GM12878 (cell line): Measurements from ENCODE around the gene CCNY. TPM values are rescaled to one million over a fixed set of nuclear protein-coding genes. Genes with fewer than 3 reads are reported as not detected.
A peak's percentile ranks its signal among the peaks of the same experiment; 100 is the strongest.

Experiments used
- ATAC-seq: fragments of 200-7000 bp; cut with Tn5 transposase; 3 replicates; pipeline ENCODE4 v1.9.1; 2020; ENCODE audit warnings: mild to moderate bottlenecking, moderate library complexity
- BruUV-seq: library from RNA; stranded (reverse); fragments of 400-500 nt; replicated peaks from 2 replicates; lab custom pipeline; 2021; lab: Mats Ljungman, UMichigan
- CTCF ChIA-PET: fragments of 300-600 bp; sonication (Branson Sonifier 250); formaldehyde crosslinking; extraction: SDS; loops from one replicate; lab custom pipeline; 2021; ENCODE audit warnings: inconsistent platforms; lab: Yijun Ruan, JAX
- POLR2A ChIA-PET: fragments of 350-600 bp; formaldehyde crosslinking; extraction: SDS; loops from one replicate; lab custom pipeline; 2021; ENCODE audit warnings: inconsistent platforms; lab: Charles Lee
- RAD21 ChIA-PET: fragments of 300-600 bp; sonication (Branson Sonifier 250); formaldehyde crosslinking; loops from one replicate; lab custom pipeline; 2023; ENCODE audit warnings: antibody characterized with exemption; ENCODE audit not compliant: unreplicated experiment; lab: Charles Lee
- SMC1A ChIA-PET: fragments of 300-600 bp; sonication (Branson Sonifier 250); formaldehyde crosslinking; loops from one replicate; lab custom pipeline; 2023; ENCODE audit not compliant: unreplicated experiment, uncharacterized antibody; lab: Charles Lee
- DNase-seq: peaks from one replicate; pipeline ENCODE4 v3.0.0-alpha.2; 2011; ENCODE audit warnings: low read depth, low spot score
- FAIRE-seq: peaks from 3 replicates; lab custom pipeline; 2011; peaks lifted over from hg19 to GRCh38; lab: Jason Lieb, UNC
- H2AFZ ChIP-seq: 2 replicates; pipeline ENCODE4 v1.6.0; 2011; ENCODE audit warnings: low read depth, low read length, control low read depth; ENCODE audit not compliant: control insufficient read depth
- H3K27ac ChIP-seq: 2 replicates; pipeline ENCODE4 v1.5.1; 2011; ENCODE audit warnings: control low read depth; ENCODE audit not compliant: control insufficient read depth, insufficient read depth
- H3K27me3 ChIP-seq, 2 experiments: replicated peaks in 1 of 2; 2 replicates each; pipeline versions ENCODE4 v1.6.0 to v1.6.1; 2011; ENCODE audit warnings: low read length in 1 of 2; ENCODE audit not compliant: control insufficient read depth in 2 of 2, insufficient read depth in 2 of 2
- H3K36me3 ChIP-seq, 2 experiments: 2 replicates each; pipeline ENCODE4 v1.5.1; 2011; ENCODE audit warnings: low read length in 1 of 2; ENCODE audit not compliant: control insufficient read depth in 2 of 2, insufficient read depth in 2 of 2
- H3K4me1 ChIP-seq: 2 replicates; pipeline ENCODE4 v1.6.1; 2011; ENCODE audit warnings: mild to moderate bottlenecking, low read length, moderate library complexity, mixed read lengths; ENCODE audit not compliant: control insufficient read depth, insufficient read depth
- H3K4me2 ChIP-seq: 2 replicates; pipeline ENCODE4 v1.6.0; 2011; ENCODE audit warnings: control low read depth; ENCODE audit not compliant: control insufficient read depth, insufficient read depth
- H3K4me3 ChIP-seq: fragments of 200-600 bp; sonication (generic); 2 replicates; pipeline ENCODE4 v1.5.1; 2016
- H3K79me2 ChIP-seq: 2 replicates; pipeline ENCODE4 v1.6.0; 2011; ENCODE audit warnings: low read length; ENCODE audit not compliant: control insufficient read depth, insufficient read depth
- H3K9ac ChIP-seq: 2 replicates; pipeline ENCODE4 v1.8.0; 2011; ENCODE audit warnings: low read length, control low read depth, mixed read lengths; ENCODE audit not compliant: control insufficient read depth, insufficient read depth
- H3K9me3 ChIP-seq: replicated peaks from 3 replicates; pipeline ENCODE4 v1.5.1; 2011; ENCODE audit warnings: mild to moderate bottlenecking, low read length; ENCODE audit not compliant: control insufficient read depth, insufficient read depth
- H4K20me1 ChIP-seq: 2 replicates; pipeline ENCODE4 v1.6.0; 2011; ENCODE audit not compliant: control insufficient read depth, insufficient read depth
- BCL11A ChIP-seq: IDR thresholded peaks from 2 replicates; pipeline ENCODE4 v1.6.1; 2011; ENCODE audit warnings: low read depth, low read length
- CHD4 ChIP-seq: fragments of 200-600 bp; sonication (generic); IDR thresholded peaks from 2 replicates; pipeline ENCODE4 v1.6.1; 2016; ENCODE audit warnings: mild to moderate bottlenecking
- CTCF ChIP-seq, 3 experiments: IDR thresholded peaks in 2 of 3; conservative IDR thresholded peaks in 1 of 3; 2 replicates each; pipeline ENCODE4 v1.5.1; 2011; ENCODE audit warnings: low read depth in 3 of 3, low read length in 3 of 3, mild to moderate bottlenecking in 3 of 3, control low read depth in 2 of 3, moderate library complexity in 2 of 3, inconsistent platforms in 1 of 3, mixed read lengths in 1 of 3; ENCODE audit not compliant: control insufficient read depth in 2 of 3, insufficient read depth in 1 of 3; ENCODE audit errors: extremely low read depth in 1 of 3
- ESRRA ChIP-seq: IDR thresholded peaks from 2 replicates; pipeline ENCODE4 v1.6.1; 2012; ENCODE audit warnings: mild to moderate bottlenecking, low read length, improper control_type of control experiment
- IRF4 ChIP-seq: IDR thresholded peaks from 2 replicates; pipeline ENCODE4 v1.6.1; 2011; ENCODE audit warnings: low read depth, low read length
- NR2C1 ChIP-seq: fragments of 450-650 bp; IDR thresholded peaks from 2 replicates; pipeline ENCODE4 v1.6.1; 2017; ENCODE audit warnings: antibody characterized with exemption, mild to moderate bottlenecking, moderate library complexity
- PAX8 ChIP-seq: fragments of 450-650 bp; IDR thresholded peaks from 2 replicates; pipeline ENCODE4 v1.6.1; 2017; ENCODE audit warnings: mild to moderate bottlenecking, moderate library complexity
- PKNOX1 ChIP-seq: fragments of 450-650 bp; IDR thresholded peaks from 2 replicates; pipeline ENCODE4 v1.6.1; 2016; ENCODE audit warnings: mild to moderate bottlenecking
- RCOR1 ChIP-seq: conservative IDR thresholded peaks from 2 replicates; pipeline ENCODE4 v1.6.1; 2012; ENCODE audit warnings: low read depth, low read length, improper control_type of control experiment
- RUNX3 ChIP-seq: IDR thresholded peaks from 2 replicates; pipeline ENCODE4 v1.6.1; 2012; ENCODE audit warnings: low read length, inconsistent platforms
- TCF3 ChIP-seq: IDR thresholded peaks from 2 replicates; pipeline ENCODE4 v1.6.1; 2012; ENCODE audit warnings: low read depth, mild to moderate bottlenecking, low read length, borderline replicate concordance; ENCODE audit not compliant: insufficient read depth
- WRNIP1 ChIP-seq: IDR thresholded peaks from 2 replicates; pipeline ENCODE4 v1.6.1; 2011; ENCODE audit warnings: low read depth, low read length, improper control_type of control experiment, borderline replicate concordance
- ZNF24 ChIP-seq: fragments of 450-650 bp; IDR thresholded peaks from 2 replicates; pipeline ENCODE4 v1.6.1; 2017; ENCODE audit warnings: antibody characterized with exemption, mild to moderate bottlenecking
- WGBS: methylation state at CpG from one replicate; pipeline ENCODE4 v1.1.6; 2016; ENCODE audit warnings: low lambda C conversion rate; ENCODE audit not compliant: insufficient replicate concordance, insufficient coverage; ENCODE audit errors: missing lambda C conversion rate; 5-methylcytosine and 5-hydroxymethylcytosine counted together
- in situ Hi-C: fragments of 300-500 bp; cut with MboI; formaldehyde crosslinking; loops from 9 replicates; pipeline ENCODE4 v1.14.3; 2018; ENCODE audit warnings: mixed read lengths
- intact Hi-C: fragments of 100-400 bp; cut with micrococcal nuclease; formaldehyde crosslinking; loops from one replicate; pipeline ENCODE4 v1.14.2; 2022; ENCODE audit not compliant: unreplicated experiment
- polyA plus RNA-seq, 11 experiments: library from polyadenylated mRNA; depleted of rRNA in 4 of 11; unstranded in 6 of 11; stranded (reverse) in 5 of 11; fragments of >200 nt; fragmentation: Nextera tagmentation in 4 of 11; fragmentation: Illumina TruSeq in 1 of 11; extraction: Ambion mirVana in 4 of 11; extraction: Trizol in 1 of 11; gene quantifications; 1 replicate in 1 of 11; 2 replicates in 10 of 11; pipeline versions ENCODE4 v1.2.1 to v1.2.3, GENCODE V29; 2011 to 2016; ENCODE audit warnings: inconsistent platforms in 2 of 11, missing spikeins in 2 of 11, low read depth in 1 of 11
- total RNA-seq, 4 experiments: library from RNA; depleted of rRNA in 3 of 4; stranded (reverse); fragments of >200 nt in 3 of 4; fragmentation: Illumina TruSeq in 1 of 4; extraction: Trizol in 1 of 4; gene quantifications; 2 replicates each; pipeline versions ENCODE4 v1.2.1 to v1.2.3, GENCODE V29; 2013 to 2021

Gene CCNY
- total and polyA plus RNA-seq, 10 of the 15 experiments (the other 5 are each of a cell fraction or from before 2014, with no cell fraction given), result 3.6 to 50.0 (median 26.1) TPM

- in situ Hi-C loops, result no loop called here
- 0 out of 2 replicates have a peak overlapping the region, but pooled peaks have one; percentile 28 for H3K4me2 ChIP-seq
- H4K20me1 ChIP-seq, result no peaks in the 10 kb centered on the region
- no peak for FAIRE-seq
- ChIA-PET SMC1A (no interaction called here), RAD21 (no interaction called here), POLR2A (no interaction called here), CTCF (no interaction called here)
- WGBS, result 57% methylated on average over 7 of the region's 7 CpGs
- no peaks in the 10 kb centered on the region; the same call in none of the 2 replicates for H3K79me2 ChIP-seq
- peaks cover 4% of the 10 kb centered on the region for H3K4me1 ChIP-seq
- no peaks in the 10 kb centered on the region for H3K27me3 ChIP-seq
- intact Hi-C loops, result no loop called here
- no peak overlapping the region for H3K27ac ChIP-seq
- DNase-seq, result no peak
- no peaks in the 10 kb centered on the region; the same call in 1 of the 3 replicates for H3K9me3 ChIP-seq
- H3K4me3 ChIP-seq, result no peak overlapping the region
- H3K9ac ChIP-seq, result no peak overlapping the region
- TF ChIP-seq RUNX3 (0 out of 2 replicates have a peak, but pooled peaks have one; percentile 30), TCF3 (0 out of 2 replicates have a peak, but pooled peaks have one; percentile 17), ZNF24 (no peak), PKNOX1 (0 out of 2 replicates have a peak, but pooled peaks have one; percentile 24)
- no peak overlapping the region for H2AFZ ChIP-seq
- ATAC-seq, result peak; percentile 53
- H3K36me3 ChIP-seq, result no peaks in the 10 kb centered on the region
- no TSS peak for BruUV-seq
These were observed 97.6 kb downstream of the CCNY start for GRCh38 chr10:35433851-35434426.

GRCh38 chr10:35434533-35434932, 98.2 kb downstream of the CCNY start:
- ChIA-PET RAD21 (no interaction called here), CTCF (no interaction called here), POLR2A (no interaction called here), SMC1A (no interaction called here)
- ATAC-seq, result peak; percentile 68
- H3K36me3 ChIP-seq, result no peaks in the 10 kb centered on the region
- H2AFZ ChIP-seq, result no peak overlapping the region
- no peak overlapping the region for H3K4me3 ChIP-seq
- no peaks in the 10 kb centered on the region; the same call in 1 of the 3 replicates for H3K9me3 ChIP-seq
- H3K4me1 ChIP-seq, result peaks cover 4% of the 10 kb centered on the region
- H3K79me2 ChIP-seq, result no peaks in the 10 kb centered on the region; the same call in none of the 2 replicates
- in situ Hi-C loops (no loop called here), intact Hi-C loops (no loop called here)
- H3K27ac ChIP-seq, result no peak overlapping the region
- FAIRE-seq, result no peak
- H3K9ac ChIP-seq, result no peak overlapping the region
- 79% methylated on average over 1 of the region's 1 CpG for WGBS
- H4K20me1 ChIP-seq, result no peaks in the 10 kb centered on the region
- no TSS peak for BruUV-seq
- H3K4me2 ChIP-seq, result no peak overlapping the region
- DNase-seq, result no peak
- H3K27me3 ChIP-seq, result no peaks in the 10 kb centered on the region
- 0 out of 2 replicates have a peak, but pooled peaks have one; percentile 30 for TF ChIP-seq BCL11A
- TF ChIP-seq IRF4, result 0 out of 2 replicates have a peak, but pooled peaks have one; percentile 12
- TF ChIP-seq NR2C1, result no peak
- TF ChIP-seq CHD4, result no peak
- TF ChIP-seq RCOR1, result no peak
- no peak for TF ChIP-seq ESRRA
- no peak for TF ChIP-seq PAX8
- no peak for TF ChIP-seq WRNIP1
- TF ChIP-seq CTCF (IDR thresholded peaks at IDR 0.05 in 2 of 3, conservative IDR thresholded peaks at IDR 0.05 in 1 of 3; ENCODE audit: control insufficient read depth in 2 of 3, extremely low read depth in 1 of 3, insufficient read depth in 1 of 3, low read depth in 3 of 3, low read length in 3 of 3), result no peak
